Upper lobe of left lung (tissue), 6 donors: ENCODE measurements around the gene SMC4. TPM values are rescaled to one million over a fixed set of nuclear protein-coding genes. Genes with fewer than 3 reads are reported as not detected.

Experiments
- ATAC-seq, 2 donors: fragments of 200-7000 bp; cut with Tn5 transposase; one replicate each; pipeline ENCODE4 v1.9.1; 2022; ENCODE audit warnings: mild to moderate bottlenecking in 2 of 2, moderate library complexity in 2 of 2; ENCODE audit not compliant: low FRiP score in 2 of 2
- DNase-seq, 2 donors: peaks; one replicate each; pipeline ENCODE4 v3.0.0-alpha.2; 2019 to 2020
- H3K27ac ChIP-seq, 4 donors: fragments of 200-600 bp; sonication (generic); one replicate each; pipeline ENCODE4 v1.5.1; 2016 to 2019
- H3K27me3 ChIP-seq, 4 donors: fragments of 200-600 bp; sonication (generic); one replicate each; pipeline ENCODE4 v1.5.1; 2017 to 2019
- H3K36me3 ChIP-seq, 4 donors: fragments of 200-600 bp; sonication (generic); one replicate each; pipeline ENCODE4 v1.5.1; 2016 to 2019
- H3K4me1 ChIP-seq, 4 donors: fragments of 200-600 bp; sonication (generic); one replicate each; pipeline ENCODE4 v1.5.1; 2018 to 2019
- H3K4me3 ChIP-seq, 4 donors: fragments of 200-600 bp; sonication (generic); one replicate each; pipeline ENCODE4 v1.5.1; 2017 to 2019; ENCODE audit warnings: mild to moderate bottlenecking in 2 of 4, moderate library complexity in 1 of 4
- H3K9me3 ChIP-seq, 4 donors: fragments of 200-600 bp; sonication (generic); one replicate each; pipeline ENCODE4 v1.5.1; 2018 to 2019
- EP300 ChIP-seq, 4 donors: sonication (generic); formaldehyde crosslinking; IDR thresholded peaks; one replicate each; pipeline ENCODE4 v1.5.1; 2017; ENCODE audit warnings: antibody characterized with exemption in 4 of 4, control low read depth in 2 of 4
- POLR2A ChIP-seq, 4 donors: fragments of 450-650 bp; IDR thresholded peaks; one replicate each; pipeline ENCODE4 v1.5.1; 2016 to 2017; ENCODE audit warnings: antibody characterized with exemption in 4 of 4, mild to moderate bottlenecking in 2 of 4
- POLR2AphosphoS5 ChIP-seq, 2 donors: sonication (generic); formaldehyde crosslinking; IDR thresholded peaks; one replicate each; pipeline ENCODE4 v1.5.1; 2017; ENCODE audit warnings: antibody characterized with exemption in 2 of 2
- WGBS, 2 donors: methylation state at CpG; one replicate each; pipeline ENCODE4 v1.1.5; 2017 to 2018; 5-methylcytosine and 5-hydroxymethylcytosine counted together
- total RNA-seq, 6 donors: library from RNA; depleted of rRNA in 4 of 6; stranded (reverse); fragments of >200 nt in 4 of 6; gene quantifications; one replicate each; pipeline versions ENCODE4 v1.1.0 to v1.2.1, GENCODE V29; 2016 to 2021
- TF ChIP-seq, protein P1 (sequence below), 6 experiments: fragments of 450-650 bp in 4 of 6; fragments of 200-600 bp in 2 of 6; sonication (generic) in 2 of 6; IDR thresholded peaks; one replicate each; pipeline ENCODE4 v1.5.1; 2016 to 2019; ENCODE audit warnings: antibody characterized with exemption in 6 of 6
- donor health status: DM: no; HTN: no; CAD: no; lungs with moderate emphysema.
- donor health status: DM: no; HTN: yes; CAD: no; lungs with severe emphysema.

The SMC4 gene
- total RNA-seq, 6 donors from 2014 or later: 35.6 to 107 (median 65.5) TPM

DNA sequence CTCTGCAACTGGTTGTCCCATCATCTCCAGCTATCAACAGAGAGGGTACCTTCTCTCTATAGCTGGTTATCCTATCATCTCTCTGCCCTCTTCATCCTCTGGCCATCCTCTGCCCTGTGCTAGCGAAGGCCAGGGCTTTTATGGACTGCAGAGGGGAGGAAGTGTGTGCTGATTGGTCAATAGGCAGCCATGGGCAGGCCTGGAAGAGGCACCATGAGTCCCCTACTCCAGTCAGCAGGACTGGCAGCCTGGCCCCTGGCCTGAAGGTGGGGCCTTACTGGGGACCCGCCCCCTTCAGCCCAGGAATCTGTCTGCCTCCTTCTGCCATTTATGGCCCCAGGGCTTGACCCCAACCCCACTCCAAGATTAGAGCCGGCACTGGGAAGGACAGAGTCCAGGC lies 60.6 kb downstream of the SMC4 start:
- no peaks in the 10 kb centered on the region for H3K36me3 ChIP-seq
- DNase-seq (peak in 1 of 2 donors; percentile 29), ATAC-seq (peak in 1 of 2 donors; percentile 26)
- no peak overlapping the region for H3K27ac ChIP-seq
- no peaks in the 10 kb centered on the region for H3K4me1 ChIP-seq
- no peak overlapping the region for H3K4me3 ChIP-seq
- 89 to 100% methylated on average over 1 to 3 of the region's 3 CpGs for WGBS, 2 donors
- H3K27me3 ChIP-seq: no peaks in the 10 kb centered on the region
- H3K9me3 ChIP-seq: no peaks in the 10 kb centered on the region
- TF ChIP-seq POLR2AphosphoS5 (IDR thresholded peaks at IDR 0.05): no peak
- no peak for TF ChIP-seq POLR2A (IDR thresholded peaks at IDR 0.05)
- no peak for TF ChIP-seq EP300 (IDR thresholded peaks at IDR 0.05)
- TF ChIP-seq, protein P1, sequence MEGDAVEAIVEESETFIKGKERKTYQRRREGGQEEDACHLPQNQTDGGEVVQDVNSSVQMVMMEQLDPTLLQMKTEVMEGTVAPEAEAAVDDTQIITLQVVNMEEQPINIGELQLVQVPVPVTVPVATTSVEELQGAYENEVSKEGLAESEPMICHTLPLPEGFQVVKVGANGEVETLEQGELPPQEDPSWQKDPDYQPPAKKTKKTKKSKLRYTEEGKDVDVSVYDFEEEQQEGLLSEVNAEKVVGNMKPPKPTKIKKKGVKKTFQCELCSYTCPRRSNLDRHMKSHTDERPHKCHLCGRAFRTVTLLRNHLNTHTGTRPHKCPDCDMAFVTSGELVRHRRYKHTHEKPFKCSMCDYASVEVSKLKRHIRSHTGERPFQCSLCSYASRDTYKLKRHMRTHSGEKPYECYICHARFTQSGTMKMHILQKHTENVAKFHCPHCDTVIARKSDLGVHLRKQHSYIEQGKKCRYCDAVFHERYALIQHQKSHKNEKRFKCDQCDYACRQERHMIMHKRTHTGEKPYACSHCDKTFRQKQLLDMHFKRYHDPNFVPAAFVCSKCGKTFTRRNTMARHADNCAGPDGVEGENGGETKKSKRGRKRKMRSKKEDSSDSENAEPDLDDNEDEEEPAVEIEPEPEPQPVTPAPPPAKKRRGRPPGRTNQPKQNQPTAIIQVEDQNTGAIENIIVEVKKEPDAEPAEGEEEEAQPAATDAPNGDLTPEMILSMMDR (IDR thresholded peaks at IDR 0.05): no peak

GRCh38 chr3:160464321-160464720 lies 64.9 kb downstream of the SMC4 start:
- Histone ChIP-seq H3K27me3 (no peaks in the 10 kb centered on the region), H3K27ac (no peak overlapping the region), H3K9me3 (no peaks in the 10 kb centered on the region), H3K4me1 (no peaks in the 10 kb centered on the region), H3K4me3 (no peak overlapping the region), H3K36me3 (no peaks in the 10 kb centered on the region)
- no peak for ATAC-seq
- no peak for DNase-seq
- TF ChIP-seq POLR2AphosphoS5 (IDR thresholded peaks at IDR 0.05) (no peak), POLR2A (IDR thresholded peaks at IDR 0.05) (no peak), EP300 (IDR thresholded peaks at IDR 0.05) (no peak)
- TF ChIP-seq, protein P1 (IDR thresholded peaks at IDR 0.05): no peak
- 77 to 84% methylated on average over 2 of the region's 2 CpGs for WGBS, 2 donors

GRCh38 chr3:160464971-160465370 lies 65.5 kb downstream of the SMC4 start:
- WGBS, 2 donors: 57 to 78% methylated on average over 1 of the region's 1 CpG
- ATAC-seq (no peak), DNase-seq (no peak)
- TF ChIP-seq POLR2AphosphoS5 (IDR thresholded peaks at IDR 0.05) (no peak), POLR2A (IDR thresholded peaks at IDR 0.05) (no peak), EP300 (IDR thresholded peaks at IDR 0.05) (no peak)
- TF ChIP-seq, protein P1 (IDR thresholded peaks at IDR 0.05): no peak
- no peak overlapping the region for H3K27ac ChIP-seq
- no peak overlapping the region for H3K4me3 ChIP-seq
- H3K27me3 ChIP-seq: no peaks in the 10 kb centered on the region
- H3K36me3 ChIP-seq: no peaks in the 10 kb centered on the region
- H3K4me1 ChIP-seq: no peaks in the 10 kb centered on the region
- H3K9me3 ChIP-seq: peaks cover 0 to 4% (median 1%) of the 10 kb centered on the region in 4 donors

GRCh38 chr3:160470181-160470580 lies 70.7 kb downstream of the SMC4 start:
- no peak for ATAC-seq
- 84 to 93% methylated on average over 3 to 5 of the region's 5 CpGs for WGBS, 2 donors
- no peak for TF ChIP-seq POLR2AphosphoS5 (IDR thresholded peaks at IDR 0.05)
- H3K36me3 ChIP-seq: no peaks in the 10 kb centered on the region
- no peak overlapping the region for H3K27ac ChIP-seq
- DNase-seq: no peak
- no peak overlapping the region for H3K4me3 ChIP-seq
- H3K4me1 ChIP-seq: no peaks in the 10 kb centered on the region
- peaks cover 0 to 15% (median 12%) of the 10 kb centered on the region in 4 donors for H3K9me3 ChIP-seq
- H3K27me3 ChIP-seq: no peaks in the 10 kb centered on the region

DNA sequence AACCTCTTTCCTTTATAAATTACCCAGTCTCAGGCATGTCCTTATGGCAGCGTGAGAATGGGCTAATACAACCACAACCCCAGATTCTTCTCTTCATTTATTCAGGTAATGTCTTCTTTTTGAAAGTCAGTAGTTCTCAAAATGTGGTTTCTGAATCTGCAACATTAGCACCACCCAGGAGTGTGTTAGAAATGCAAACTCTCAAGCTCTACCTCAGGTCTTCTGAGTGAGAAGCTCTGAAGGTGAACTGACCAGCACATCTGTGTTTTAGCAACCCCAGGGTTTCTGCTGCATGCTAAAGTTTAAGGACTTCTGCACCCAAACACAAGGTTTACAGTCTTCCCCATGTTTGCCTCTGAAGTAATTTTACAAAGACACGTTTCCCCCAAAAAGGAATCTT lies 72.4 kb downstream of the SMC4 start:
- no peak for TF ChIP-seq POLR2A (IDR thresholded peaks at IDR 0.05)
- TF ChIP-seq, protein P1 (IDR thresholded peaks at IDR 0.05): no peak
- no peak for TF ChIP-seq POLR2AphosphoS5 (IDR thresholded peaks at IDR 0.05)
- no peak for TF ChIP-seq EP300 (IDR thresholded peaks at IDR 0.05)
- no peak overlapping the region for H3K27ac ChIP-seq
- no peak for ATAC-seq
- no peak for DNase-seq
- H3K36me3 ChIP-seq: no peaks in the 10 kb centered on the region
- H3K4me1 ChIP-seq: no peaks in the 10 kb centered on the region
- WGBS, 2 donors: 84% methylated on average over 2 of the region's 2 CpGs
- no peaks in the 10 kb centered on the region for H3K27me3 ChIP-seq
- H3K9me3 ChIP-seq: peaks cover 0 to 15% (median 12%) of the 10 kb centered on the region in 4 donors
- H3K4me3 ChIP-seq: no peak overlapping the region
